ENCODE results near the gene CRMP1. TPM values are rescaled to one million over a fixed set of nuclear protein-coding genes. Genes with fewer than 3 reads are reported as not detected.

CRMP1 gene
- total RNA-seq, 1 experiment from 2014 or later, result 106 TPM

GRCh38 chr4:5925419-5926200 lies 32.7 kb upstream of the CRMP1 start:
- no peak overlapping the region for H3K4me3 ChIP-seq (ENCODE audit: insufficient read depth, low read depth, low read length)
- peak; percentile 73 for DNase-seq
- no peaks in the 10 kb centered on the region for H3K36me3 ChIP-seq (replicated peaks; ENCODE audit: control insufficient read depth, insufficient read depth, low read length)
- H3K27me3 ChIP-seq (ENCODE audit: control insufficient read depth, insufficient read depth, low read length), result no peaks in the 10 kb centered on the region

DNA sequence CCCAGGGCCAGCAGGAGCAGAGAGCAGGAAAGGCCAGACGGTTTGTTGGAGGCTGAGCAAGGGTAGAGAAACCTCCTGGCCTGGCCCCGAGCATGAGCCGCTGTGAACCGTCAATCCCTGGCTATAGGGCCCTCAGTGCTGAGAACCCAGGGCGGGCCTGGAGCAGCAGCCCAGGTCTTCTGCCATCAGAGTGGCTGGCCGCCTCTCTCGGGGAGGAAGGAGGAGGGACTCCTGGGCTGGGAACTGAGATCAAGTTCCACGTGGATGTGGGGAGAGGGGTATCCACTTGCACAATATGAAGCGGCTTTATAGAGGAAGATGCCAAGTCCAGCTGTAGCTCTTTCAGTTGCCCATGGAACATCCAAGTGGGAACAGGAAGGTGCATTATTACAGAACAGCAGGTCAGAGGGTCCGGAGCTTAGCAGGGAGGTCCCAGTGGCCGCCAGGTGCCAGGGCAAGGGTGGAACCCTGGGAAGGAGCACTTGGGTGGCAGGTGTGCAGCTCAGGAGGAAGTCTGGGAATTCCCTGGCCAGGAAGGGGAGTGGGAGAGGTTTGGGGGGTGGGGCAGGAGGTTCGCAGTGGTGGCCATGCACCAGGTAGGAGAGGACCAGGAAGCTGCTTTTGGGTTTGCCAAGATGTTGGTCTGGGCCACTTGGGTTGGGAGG lies 31.7 kb upstream of the CRMP1 start:
- Histone ChIP-seq H3K36me3 (replicated peaks; ENCODE audit: control insufficient read depth, insufficient read depth, low read length) (no peaks in the 10 kb centered on the region), H3K27me3 (ENCODE audit: control insufficient read depth, insufficient read depth, low read length) (no peaks in the 10 kb centered on the region), H3K4me3 (ENCODE audit: insufficient read depth, low read depth, low read length) (no peak overlapping the region)
- no peak for DNase-seq

DNA sequence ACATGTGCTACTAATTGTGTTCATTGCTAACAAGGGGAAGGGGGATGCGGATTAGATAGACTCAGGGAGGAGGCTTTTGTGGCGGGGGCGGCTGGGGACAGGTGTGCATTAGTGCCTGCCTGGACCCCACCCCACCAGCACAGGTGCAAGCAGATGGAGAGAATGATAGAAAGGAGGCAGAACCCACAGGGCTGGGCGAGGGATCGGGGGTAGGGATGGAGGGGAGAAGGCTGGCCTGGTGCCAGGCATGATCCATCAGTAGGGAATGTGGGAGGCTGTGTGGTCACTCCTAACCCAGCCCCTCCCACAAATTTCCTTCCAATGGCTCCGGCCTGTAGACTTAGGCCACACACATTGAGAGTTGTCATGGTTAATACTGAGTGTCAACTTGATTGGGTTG lies 30.5 kb upstream of the CRMP1 start:
- DNase-seq, result no peak
- H3K4me3 ChIP-seq (ENCODE audit: insufficient read depth, low read depth, low read length), result no peak overlapping the region
- no peaks in the 10 kb centered on the region for H3K27me3 ChIP-seq (ENCODE audit: control insufficient read depth, insufficient read depth, low read length)

GRCh38 chr4:5922556-5922955 lies 29.7 kb upstream of the CRMP1 start:
- no peaks in the 10 kb centered on the region for H3K36me3 ChIP-seq (replicated peaks; ENCODE audit: control insufficient read depth, insufficient read depth, low read length)

More for the DNA sequence above, 30.5 kb upstream of the CRMP1 start:
- no peaks in the 10 kb centered on the region for H3K36me3 ChIP-seq (replicated peaks; ENCODE audit: control insufficient read depth, insufficient read depth, low read length)

GRCh38 chr4:5921981-5922380 lies 29.1 kb upstream of the CRMP1 start:
- H3K27me3 ChIP-seq (ENCODE audit: control insufficient read depth, insufficient read depth, low read length), result no peaks in the 10 kb centered on the region
- no peak overlapping the region for H3K4me3 ChIP-seq (ENCODE audit: insufficient read depth, low read depth, low read length)
- H3K36me3 ChIP-seq (replicated peaks; ENCODE audit: control insufficient read depth, insufficient read depth, low read length), result no peaks in the 10 kb centered on the region
- DNase-seq, result no peak

More at GRCh38 chr4:5922556-5922955, 29.7 kb upstream of the CRMP1 start:
- Histone ChIP-seq H3K27me3 (ENCODE audit: control insufficient read depth, insufficient read depth, low read length) (no peaks in the 10 kb centered on the region), H3K4me3 (ENCODE audit: insufficient read depth, low read depth, low read length) (no peak overlapping the region)
- no peak for DNase-seq

- no peak for DNase-seq
- Histone ChIP-seq H3K27me3 (ENCODE audit: control insufficient read depth, insufficient read depth, low read length) (no peaks in the 10 kb centered on the region), H3K4me3 (ENCODE audit: insufficient read depth, low read depth, low read length) (no peak overlapping the region), H3K36me3 (replicated peaks; ENCODE audit: control insufficient read depth, insufficient read depth, low read length) (no peaks in the 10 kb centered on the region)
Measured at GRCh38 chr4:5921101-5921980, 28.5 kb upstream of the CRMP1 start.

DNA sequence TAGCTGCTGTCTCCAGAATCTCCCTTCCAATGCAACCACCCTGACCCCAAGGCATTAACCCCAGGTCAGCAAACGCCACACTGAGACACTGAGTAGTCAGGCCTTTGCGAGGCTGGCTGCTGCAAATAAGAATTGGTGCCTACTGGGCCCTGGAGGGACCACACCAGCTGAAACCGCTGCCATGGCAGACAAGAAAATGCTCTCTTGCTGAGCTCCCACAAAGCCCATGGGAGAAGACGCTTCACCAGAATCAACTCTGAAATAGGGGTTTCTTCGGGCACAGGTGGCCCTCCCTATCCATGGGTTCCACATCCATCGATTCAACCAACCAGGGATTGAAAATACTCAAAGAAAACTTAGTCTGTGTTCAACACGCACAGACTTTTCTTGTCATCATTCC lies 26.7 kb upstream of the CRMP1 start:
- Histone ChIP-seq H3K27me3 (ENCODE audit: control insufficient read depth, insufficient read depth, low read length) (peaks cover 2% of the 10 kb centered on the region; the same call in 1 of the 2 replicates), H3K36me3 (replicated peaks; ENCODE audit: control insufficient read depth, insufficient read depth, low read length) (no peaks in the 10 kb centered on the region), H3K4me3 (ENCODE audit: insufficient read depth, low read depth, low read length) (no peak overlapping the region)
- DNase-seq, result no peak

GRCh38 chr4:5919044-5919443 lies 26.2 kb upstream of the CRMP1 start:
- H3K36me3 ChIP-seq (replicated peaks; ENCODE audit: control insufficient read depth, insufficient read depth, low read length), result no peaks in the 10 kb centered on the region
- no peak overlapping the region for H3K4me3 ChIP-seq (ENCODE audit: insufficient read depth, low read depth, low read length)
- no peak for DNase-seq
- H3K27me3 ChIP-seq (ENCODE audit: control insufficient read depth, insufficient read depth, low read length), result peaks cover 2% of the 10 kb centered on the region; the same call in 1 of the 2 replicates

- no peak for DNase-seq
- Histone ChIP-seq H3K36me3 (replicated peaks; ENCODE audit: control insufficient read depth, insufficient read depth, low read length) (no peaks in the 10 kb centered on the region), H3K4me3 (ENCODE audit: insufficient read depth, low read depth, low read length) (no peak overlapping the region), H3K27me3 (ENCODE audit: control insufficient read depth, insufficient read depth, low read length) (peaks cover 2% of the 10 kb centered on the region; the same call in 1 of the 2 replicates)
Measured at GRCh38 chr4:5918331-5918985, 25.6 kb upstream of the CRMP1 start.

- no peak for DNase-seq
Measured at GRCh38 chr4:5917672-5918071, 24.8 kb upstream of the CRMP1 start.

DNA sequence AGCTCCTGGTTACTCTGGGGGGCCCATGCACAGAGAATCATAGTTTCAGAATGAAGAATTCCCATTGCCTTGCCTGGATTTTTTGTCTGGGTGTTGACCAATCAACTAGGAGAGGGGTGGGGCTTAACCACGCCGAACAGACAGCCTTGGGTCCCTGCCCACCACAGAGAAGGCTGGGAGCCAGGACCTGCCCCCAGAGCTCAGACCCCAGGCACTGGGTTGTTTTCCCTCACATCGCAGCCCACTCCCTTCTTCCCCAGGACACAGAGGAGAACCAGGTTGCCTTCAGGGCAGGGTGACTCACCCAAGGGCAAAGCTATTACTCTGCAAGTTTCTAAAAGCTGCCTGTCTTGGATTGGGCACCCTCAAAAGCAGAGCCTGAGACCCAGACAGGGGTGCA lies 23.3 kb upstream of the CRMP1 start:
- Histone ChIP-seq H3K4me3 (ENCODE audit: insufficient read depth, low read depth, low read length) (no peak overlapping the region), H3K36me3 (replicated peaks; ENCODE audit: control insufficient read depth, insufficient read depth, low read length) (no peaks in the 10 kb centered on the region), H3K27me3 (ENCODE audit: control insufficient read depth, insufficient read depth, low read length) (peaks cover 2% of the 10 kb centered on the region; the same call in 1 of the 2 replicates)
- DNase-seq, result no peak

More at GRCh38 chr4:5917672-5918071, 24.8 kb upstream of the CRMP1 start:
- H3K4me3 ChIP-seq (ENCODE audit: insufficient read depth, low read depth, low read length), result no peak overlapping the region
- peaks cover 2% of the 10 kb centered on the region; the same call in 1 of the 2 replicates for H3K27me3 ChIP-seq (ENCODE audit: control insufficient read depth, insufficient read depth, low read length)
- H3K36me3 ChIP-seq (replicated peaks; ENCODE audit: control insufficient read depth, insufficient read depth, low read length), result no peaks in the 10 kb centered on the region

DNA sequence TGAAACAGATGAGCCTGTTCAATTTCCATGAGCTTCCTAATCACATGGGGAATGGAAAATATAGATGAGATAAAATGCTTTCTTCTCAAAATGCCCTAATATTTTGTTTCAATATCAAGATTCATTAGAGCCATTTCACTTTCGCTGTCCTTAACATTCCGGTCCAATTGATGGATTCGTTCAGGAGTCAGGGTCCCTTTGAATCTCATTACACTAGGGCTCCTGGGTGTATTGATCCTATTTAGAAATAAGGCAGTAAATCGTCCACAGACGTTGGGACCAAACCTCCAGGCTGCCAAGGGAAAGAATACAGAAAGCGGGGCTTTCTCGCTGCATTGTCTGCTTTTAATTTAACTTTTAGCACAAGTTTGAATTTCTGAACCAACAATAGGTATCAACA lies 20.6 kb upstream of the CRMP1 start:
- DNase-seq, result no peak
- H3K27me3 ChIP-seq (ENCODE audit: control insufficient read depth, insufficient read depth, low read length), result peaks cover 2% of the 10 kb centered on the region; the same call in 1 of the 2 replicates
- H3K4me3 ChIP-seq (ENCODE audit: insufficient read depth, low read depth, low read length), result no peak overlapping the region
- H3K36me3 ChIP-seq (replicated peaks; ENCODE audit: control insufficient read depth, insufficient read depth, low read length), result no peaks in the 10 kb centered on the region

- Histone ChIP-seq H3K36me3 (replicated peaks; ENCODE audit: control insufficient read depth, insufficient read depth, low read length) (no peaks in the 10 kb centered on the region), H3K27me3 (ENCODE audit: control insufficient read depth, insufficient read depth, low read length) (peaks cover 2% of the 10 kb centered on the region; the same call in 1 of the 2 replicates), H3K4me3 (ENCODE audit: insufficient read depth, low read depth, low read length) (no peak overlapping the region)
- no peak for DNase-seq
Measured at GRCh38 chr4:5912614-5913019, 19.7 kb upstream of the CRMP1 start.

GRCh38 chr4:5908876-5909427 lies 16.1 kb upstream of the CRMP1 start:
- no peaks in the 10 kb centered on the region for H3K36me3 ChIP-seq (replicated peaks; ENCODE audit: control insufficient read depth, insufficient read depth, low read length)
- no peak overlapping the region for H3K4me3 ChIP-seq (ENCODE audit: insufficient read depth, low read depth, low read length)
- DNase-seq, result no peak
- H3K27me3 ChIP-seq (ENCODE audit: control insufficient read depth, insufficient read depth, low read length), result peaks cover 2% of the 10 kb centered on the region

All from H7 (cell line).